ENCODE results near the gene DAPK3.
A peak's percentile ranks its signal among the peaks of the same experiment; 100 is the strongest.
"Not testable (repeated sequence)": the region's sequence is repeated elsewhere in the genome, so short reads cannot be mapped to it uniquely, and the experiment has no call there.

Gene DAPK3

DNA sequence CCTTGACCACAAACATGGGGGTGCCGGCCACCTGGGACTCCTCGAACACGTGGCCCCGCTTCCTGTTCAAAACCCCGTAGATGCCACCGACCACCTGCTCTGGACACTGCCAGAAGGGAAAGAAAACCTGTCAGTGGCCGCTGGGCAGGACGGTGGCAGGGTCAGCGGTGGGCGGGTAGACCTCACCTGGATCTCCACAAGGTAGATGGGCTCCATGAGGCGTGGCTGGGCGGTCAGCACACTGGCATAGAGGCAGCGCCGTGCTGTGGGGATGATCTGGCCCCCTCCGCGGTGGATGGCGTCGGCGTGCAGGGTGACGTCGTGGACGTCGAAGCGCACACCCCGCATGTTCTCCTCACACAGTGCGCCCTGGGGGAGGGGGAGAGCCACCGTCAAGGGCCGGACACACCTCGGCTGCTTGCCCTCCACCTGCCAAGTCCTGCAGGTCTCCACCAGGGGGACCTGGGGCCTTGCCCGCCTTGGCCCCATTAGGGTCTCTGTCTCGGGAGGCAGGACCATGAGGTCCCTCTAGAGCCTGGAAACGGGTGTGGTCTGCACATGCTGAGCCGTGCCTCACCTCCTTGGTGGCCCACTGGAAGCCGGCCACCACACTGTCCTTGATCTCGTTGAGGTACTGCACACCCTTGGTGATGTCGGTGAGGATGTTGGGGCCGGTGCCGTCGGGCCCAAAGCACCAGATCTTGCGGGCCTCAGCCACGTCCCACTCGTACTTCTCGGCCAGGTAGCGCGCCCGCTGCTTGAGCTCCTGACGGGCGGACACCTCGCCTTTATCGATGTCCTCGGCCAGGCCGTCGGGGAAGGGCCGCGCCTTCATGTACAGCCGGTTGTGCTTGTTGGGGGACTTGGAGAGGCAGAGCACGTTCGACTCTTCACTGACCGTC, 6.6 kb upstream of the DAPK3 start:
- no peak for DNase-seq

DNA sequence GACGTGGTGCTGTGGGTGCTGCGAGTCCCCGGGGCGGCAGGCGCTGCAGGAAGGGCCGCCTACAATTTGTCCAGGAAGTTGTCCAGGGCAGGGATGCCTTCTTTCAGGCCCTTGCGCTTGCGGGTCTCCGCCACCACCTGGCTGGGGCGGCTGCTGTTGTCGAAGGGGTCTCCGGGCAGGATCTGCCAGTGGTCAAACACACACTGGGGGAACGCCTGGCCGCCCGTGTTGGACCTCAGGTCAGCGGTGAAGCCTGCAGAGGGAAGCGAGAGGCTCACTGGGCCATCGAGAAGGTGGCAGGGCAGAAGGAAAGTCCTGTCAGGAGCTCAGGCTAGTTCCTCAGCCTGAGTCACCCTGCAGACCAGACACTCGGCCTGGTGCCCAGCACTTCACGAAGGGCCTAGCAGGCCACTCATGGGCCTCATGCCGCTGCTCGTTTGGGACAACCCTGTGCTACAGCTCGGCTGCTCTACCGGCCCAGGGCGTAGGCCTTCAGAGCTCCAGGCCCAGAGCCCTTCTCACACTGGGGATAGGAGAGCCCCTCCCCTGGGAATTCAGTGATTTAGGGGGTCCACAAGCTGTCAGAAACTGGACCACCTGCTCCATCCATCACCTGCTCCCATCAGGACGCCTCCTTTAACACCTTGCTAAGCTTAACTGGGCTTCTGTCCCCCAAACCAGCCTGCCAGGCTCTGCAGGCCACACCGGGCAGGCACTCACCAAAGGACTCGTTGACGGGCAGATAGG, 5.8 kb upstream of the DAPK3 start:
- no peak for DNase-seq

DNA sequence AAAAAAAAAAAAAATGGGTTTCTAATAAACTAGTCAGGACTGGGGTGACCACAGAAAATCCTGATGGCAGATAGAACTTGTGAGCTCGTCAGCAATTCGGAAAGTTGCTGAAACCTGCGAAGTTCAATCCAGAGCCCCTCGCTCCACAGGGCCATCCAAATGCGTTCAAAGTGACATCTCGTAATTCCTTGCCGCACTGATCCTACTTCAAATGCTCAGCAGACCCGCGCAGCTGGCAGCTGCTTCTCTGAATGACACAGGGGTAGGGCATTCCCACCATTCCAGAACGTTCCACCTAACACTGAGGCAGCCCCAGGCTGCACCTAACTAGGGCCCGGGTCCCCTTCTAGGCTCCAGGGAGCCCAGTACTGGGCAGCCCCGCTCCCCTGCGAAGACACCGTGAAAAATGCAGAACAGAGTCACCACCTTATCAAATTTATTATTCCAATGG, 4.8 kb upstream of the DAPK3 start:
- no peak for DNase-seq

- no peak for DNase-seq
Observed at GRCh38 chr19:3975144-3975543, 4.2 kb upstream of the DAPK3 start.

DNA sequence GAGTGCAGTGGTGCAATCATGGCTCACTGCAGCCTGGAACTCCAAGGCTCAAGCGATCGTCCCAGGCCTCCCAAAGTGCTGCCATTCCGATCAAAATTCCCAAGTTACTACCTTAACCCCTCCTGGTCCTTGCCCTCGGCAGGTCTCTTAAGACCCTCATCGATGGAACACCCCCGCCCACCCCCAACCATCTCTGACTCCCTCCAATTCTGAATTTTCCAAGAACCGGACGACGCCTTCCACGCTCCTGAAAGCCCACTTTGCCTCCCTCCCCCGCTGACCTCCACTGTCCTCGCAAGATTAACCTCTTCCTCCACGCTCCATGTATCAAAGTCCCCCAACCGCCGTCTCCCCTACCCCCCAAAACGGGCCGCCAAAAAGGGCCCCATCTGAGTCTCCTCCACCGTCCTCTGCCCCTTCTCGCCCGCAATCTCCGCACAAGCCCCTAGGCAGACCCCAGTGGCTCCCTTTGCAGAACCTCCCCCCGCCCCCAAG, 539 bp downstream of the DAPK3 start:
- DNase-seq = no peak

DNA sequence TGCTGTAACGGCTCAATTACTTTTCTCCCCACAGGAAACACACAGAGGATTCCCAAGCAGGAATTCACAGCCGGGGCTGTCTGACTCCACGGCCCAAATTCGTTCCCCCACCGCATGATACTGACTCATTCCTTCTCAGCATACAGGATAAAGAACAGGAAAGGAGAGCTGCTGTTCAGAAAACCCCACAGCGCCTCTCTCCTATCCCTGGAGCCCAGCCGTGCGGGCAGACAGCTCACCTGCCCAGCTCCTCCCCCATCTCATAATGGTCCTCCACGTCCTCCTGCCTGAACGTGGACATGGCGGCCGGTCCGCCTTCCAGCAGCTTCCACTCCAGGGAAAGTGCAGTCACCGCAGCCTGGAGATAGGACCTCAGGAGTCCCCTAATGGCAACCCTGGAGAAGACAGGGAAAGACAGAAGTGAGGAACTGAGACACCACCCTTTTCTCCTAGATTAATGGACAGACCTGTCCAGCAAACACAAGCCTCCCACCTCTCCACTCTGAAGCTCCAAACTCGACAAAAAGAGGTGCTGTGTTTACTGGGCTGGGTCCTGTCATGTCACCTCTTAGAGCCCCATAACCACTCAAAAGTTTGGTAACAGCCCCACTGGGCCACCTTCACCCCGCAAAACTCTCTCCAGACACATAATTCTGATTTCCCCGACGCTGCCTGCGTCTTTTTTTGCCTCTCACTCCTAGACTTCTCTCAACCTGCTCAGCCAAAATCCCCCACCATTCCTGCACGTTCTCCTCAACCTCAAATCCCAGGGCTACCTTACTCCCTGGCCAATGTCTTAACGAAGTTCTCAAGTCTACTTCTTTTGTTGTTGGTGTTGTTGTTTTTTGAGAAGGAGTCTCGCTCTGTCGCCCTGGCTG, 1.2 kb downstream of the DAPK3 start:
- DNase-seq = no peak

DNA sequence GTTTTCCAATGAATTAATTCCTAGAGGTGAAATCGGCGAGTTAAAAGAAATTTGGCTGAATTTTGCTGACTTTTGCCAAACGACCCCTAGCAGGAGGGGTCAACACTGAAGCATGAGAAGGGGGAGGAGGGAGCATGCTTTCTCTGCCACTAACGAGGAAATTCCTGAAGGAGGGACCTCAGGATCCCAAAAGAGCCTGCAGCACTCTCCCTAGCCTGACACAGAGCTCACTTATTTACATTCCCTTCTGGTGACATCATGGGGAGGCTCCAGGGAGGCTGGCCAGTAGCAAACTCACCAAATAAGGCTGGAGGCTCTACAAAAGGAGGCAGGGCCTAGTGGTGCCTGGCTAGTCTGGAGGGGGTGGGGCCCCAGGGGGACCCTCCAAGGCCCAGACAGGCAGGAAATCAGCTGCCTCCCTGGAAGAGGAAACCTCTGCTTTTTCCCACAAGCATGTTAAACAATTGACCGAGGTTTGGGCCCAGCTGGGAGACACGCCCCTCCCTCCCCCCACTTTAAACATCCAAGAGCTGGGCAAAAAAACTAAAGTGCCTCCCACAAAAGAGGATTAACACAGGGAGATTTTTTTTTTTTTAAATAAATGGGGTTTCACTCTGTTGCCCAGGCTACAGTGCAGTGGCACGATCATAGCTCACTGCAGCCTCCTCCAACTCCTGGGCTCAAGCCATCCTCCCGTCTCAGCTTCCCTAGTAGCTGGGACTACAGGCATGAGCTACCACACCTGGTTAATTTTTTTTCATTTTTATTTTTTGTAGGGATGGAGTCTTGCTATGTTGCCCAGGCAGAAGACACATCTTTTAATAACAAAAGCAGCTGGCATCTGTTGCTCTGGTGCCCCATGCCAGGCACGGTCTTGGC, 2.1 kb downstream of the DAPK3 start:
- DNase-seq = peak; percentile 22

- DNase-seq = not testable (repeated sequence)
Observed at GRCh38 chr19:3967983-3968382, 2.9 kb downstream of the DAPK3 start.

- peak; percentile 29 for DNase-seq
Observed at GRCh38 chr19:3966051-3967017, 4.6 kb downstream of the DAPK3 start.

GRCh38 chr19:3964256-3965194, 6.4 kb downstream of the DAPK3 start:
- no peak for DNase-seq

DNA sequence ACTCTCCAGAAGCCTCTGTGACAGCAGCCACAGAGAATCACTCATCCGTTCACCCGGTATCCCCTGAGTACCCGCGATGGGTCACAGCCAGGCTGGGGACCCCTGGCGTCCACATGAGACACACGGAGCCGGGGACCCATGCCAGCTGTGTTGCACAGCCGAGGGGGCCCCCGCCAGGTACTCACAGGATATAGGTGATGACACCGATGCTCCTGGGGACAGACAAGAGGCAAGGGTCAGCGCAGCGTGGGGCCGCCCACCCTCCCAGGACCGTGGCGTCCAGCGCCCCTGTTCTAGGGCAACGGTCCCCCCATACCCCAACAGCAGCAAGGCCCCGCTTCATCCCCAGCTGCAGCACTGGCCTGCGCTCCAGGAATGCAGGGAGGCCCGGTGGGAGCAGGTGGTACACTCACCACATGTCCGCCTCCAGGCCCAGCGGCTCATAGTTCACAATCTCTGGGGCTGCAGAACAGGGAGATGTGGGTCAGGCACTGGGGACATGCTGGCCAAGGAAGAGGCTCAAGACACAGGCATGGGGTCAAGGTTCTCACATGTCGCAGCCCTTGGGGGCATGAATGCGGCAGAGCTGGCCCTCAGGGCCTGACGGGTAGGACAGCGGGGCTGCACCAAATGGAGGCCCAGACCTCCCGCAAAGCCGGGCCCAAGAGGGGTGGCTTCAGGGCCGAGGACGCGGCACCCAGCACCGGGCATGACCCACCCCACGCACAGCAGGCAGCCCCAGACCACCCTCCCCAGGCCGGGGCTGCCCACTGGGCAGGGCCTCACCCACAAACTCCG, 7.2 kb downstream of the DAPK3 start:
- DNase-seq = no peak

- DNase-seq = no peak
Observed at GRCh38 chr19:3961007-3961406, 9.9 kb downstream of the DAPK3 start.

DNA sequence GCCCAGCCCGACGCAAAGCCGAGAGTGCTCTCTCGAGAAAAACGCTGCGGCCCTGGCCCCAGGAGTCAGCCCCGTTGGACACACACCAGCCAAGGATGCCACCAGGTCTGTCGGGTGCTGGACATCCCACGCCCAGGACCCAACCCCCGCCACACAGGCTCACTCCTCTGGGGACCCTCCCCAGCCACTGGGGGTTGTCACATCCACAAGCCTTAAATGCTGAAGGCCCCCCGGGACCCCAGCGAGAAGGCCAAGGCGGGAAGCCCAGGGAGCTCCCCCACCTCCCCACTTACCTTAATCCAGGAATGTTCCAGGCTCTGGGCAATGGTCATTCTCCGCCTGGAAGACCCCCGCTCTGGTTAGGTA, 11.2 kb downstream of the DAPK3 start:
- no peak for DNase-seq

GRCh38 chr19:3958836-3959765, 11.8 kb downstream of the DAPK3 start:
- no peak for DNase-seq

GRCh38 chr19:3955688-3956087, 15.2 kb downstream of the DAPK3 start:
- DNase-seq = no peak

DNA sequence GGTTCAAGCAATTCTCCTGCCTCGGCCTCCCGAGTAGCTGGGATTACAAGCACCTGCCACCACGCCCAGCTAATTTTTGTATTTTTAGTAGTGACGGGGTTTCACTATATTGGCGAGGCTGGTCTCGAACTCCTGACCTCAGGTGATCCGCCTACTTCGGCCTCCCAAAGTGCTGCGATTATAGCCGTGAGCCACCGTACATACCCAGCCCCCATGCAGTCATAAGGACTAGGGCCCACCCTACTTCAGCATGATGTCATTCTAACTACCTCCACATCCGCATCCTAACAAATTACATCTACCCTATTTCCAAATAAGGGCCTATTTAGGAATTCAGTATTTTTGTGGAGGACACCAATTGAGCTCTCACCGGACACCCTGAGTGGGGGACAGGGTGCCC, 15.6 kb downstream of the DAPK3 start:
- DNase-seq = not testable (repeated sequence)

DNA sequence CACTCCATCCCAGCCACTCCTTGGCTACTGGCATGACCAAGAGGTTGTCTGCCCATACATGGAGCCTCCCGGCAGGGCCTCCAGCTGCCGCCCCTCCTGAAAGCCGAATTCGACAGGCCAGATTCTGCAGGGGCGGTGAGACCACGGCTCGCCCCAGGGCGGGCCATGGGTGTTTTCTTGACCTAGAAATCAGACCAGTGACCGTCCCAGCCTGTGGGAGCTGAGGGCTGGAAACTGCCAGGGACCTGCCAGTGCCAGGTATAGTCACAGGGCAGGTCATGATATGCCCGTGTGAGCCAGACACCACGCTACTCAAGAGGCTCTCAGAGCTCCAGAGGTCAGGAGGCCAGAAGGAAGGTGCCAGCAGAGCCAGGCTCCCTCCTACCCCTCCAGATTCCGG, 16.8 kb downstream of the DAPK3 start:
- no peak for DNase-seq
